ENCODE results near the gene LGALS3BP. TPM values are rescaled to one million over a fixed set of nuclear protein-coding genes. Genes with fewer than 3 reads are reported as not detected.
"Not testable (repeated sequence)": the region's sequence is repeated elsewhere in the genome, so short reads cannot be mapped to it uniquely, and the experiment has no call there.

Gene LGALS3BP
- total and polyA plus RNA-seq, 2 experiments from 2014 or later: 15.1 to 36.5 TPM

GRCh38 chr17:78962984-78963348 lies 16.8 kb downstream of the LGALS3BP start:
- not testable (repeated sequence) for DNase-seq (ENCODE audit: low spot score); H3K36me3 Mint-ChIP-seq (ENCODE audit: low read depth); H3K9me2 ChIP-seq (ENCODE audit: insufficient read depth); H3K4me2 ChIP-seq; H3K4me1 ChIP-seq (ENCODE audit: insufficient read depth); H3K4me1 Mint-ChIP-seq; H3F3A ChIP-seq (replicated peaks; ENCODE audit: low read depth); H3K4me3 ChIP-seq; H3K79me2 ChIP-seq (replicated peaks; ENCODE audit: insufficient read depth); H3K36me3 ChIP-seq (ENCODE audit: insufficient read depth); H3K27ac ChIP-seq (ENCODE audit: low read depth); H4K20me1 ChIP-seq (replicated peaks; ENCODE audit: insufficient read depth); H2AFZ ChIP-seq; H3K4me3 Mint-ChIP-seq; H3K9me3 Mint-ChIP-seq; H3K27ac Mint-ChIP-seq; ATAC-seq; H3K27me3 ChIP-seq (ENCODE audit: insufficient read depth)
- H3K27me3 Mint-ChIP-seq (ENCODE audit: insufficient read depth, low read depth, poor library complexity): peaks cover 12% of the 10 kb centered on the region

- DNase-seq (ENCODE audit: low spot score): no peak
- Histone ChIP-seq H3K79me2 (replicated peaks; ENCODE audit: insufficient read depth) (no peaks in the 10 kb centered on the region), H2AFZ (no peak overlapping the region), H3K36me3 (ENCODE audit: insufficient read depth) (no peaks in the 10 kb centered on the region), H3K9me2 (ENCODE audit: insufficient read depth) (no peaks in the 10 kb centered on the region), H3K4me2 (no peak overlapping the region), H3F3A (replicated peaks; ENCODE audit: low read depth) (no peaks in the 10 kb centered on the region), H3K27ac (ENCODE audit: low read depth) (no peak overlapping the region), H3K4me1 (ENCODE audit: insufficient read depth) (no peaks in the 10 kb centered on the region), H4K20me1 (replicated peaks; ENCODE audit: insufficient read depth) (no peaks in the 10 kb centered on the region), H3K27me3 (ENCODE audit: insufficient read depth) (no peaks in the 10 kb centered on the region), H3K4me3 (no peak overlapping the region)
- Mint-ChIP-seq H3K4me1 (no peaks in the 10 kb centered on the region), H3K9me3 (no peaks in the 10 kb centered on the region), H3K36me3 (ENCODE audit: low read depth) (no peaks in the 10 kb centered on the region), H3K27ac (no peak overlapping the region), H3K27me3 (ENCODE audit: insufficient read depth, low read depth, poor library complexity) (peaks cover 10% of the 10 kb centered on the region), H3K4me3 (no peak overlapping the region)
- no peak for ATAC-seq
- TF ChIP-seq EZH2phosphoT487 (IDR thresholded peaks at IDR 0.05; ENCODE audit: unreplicated experiment): no peak
- TF ChIP-seq, protein P1, sequence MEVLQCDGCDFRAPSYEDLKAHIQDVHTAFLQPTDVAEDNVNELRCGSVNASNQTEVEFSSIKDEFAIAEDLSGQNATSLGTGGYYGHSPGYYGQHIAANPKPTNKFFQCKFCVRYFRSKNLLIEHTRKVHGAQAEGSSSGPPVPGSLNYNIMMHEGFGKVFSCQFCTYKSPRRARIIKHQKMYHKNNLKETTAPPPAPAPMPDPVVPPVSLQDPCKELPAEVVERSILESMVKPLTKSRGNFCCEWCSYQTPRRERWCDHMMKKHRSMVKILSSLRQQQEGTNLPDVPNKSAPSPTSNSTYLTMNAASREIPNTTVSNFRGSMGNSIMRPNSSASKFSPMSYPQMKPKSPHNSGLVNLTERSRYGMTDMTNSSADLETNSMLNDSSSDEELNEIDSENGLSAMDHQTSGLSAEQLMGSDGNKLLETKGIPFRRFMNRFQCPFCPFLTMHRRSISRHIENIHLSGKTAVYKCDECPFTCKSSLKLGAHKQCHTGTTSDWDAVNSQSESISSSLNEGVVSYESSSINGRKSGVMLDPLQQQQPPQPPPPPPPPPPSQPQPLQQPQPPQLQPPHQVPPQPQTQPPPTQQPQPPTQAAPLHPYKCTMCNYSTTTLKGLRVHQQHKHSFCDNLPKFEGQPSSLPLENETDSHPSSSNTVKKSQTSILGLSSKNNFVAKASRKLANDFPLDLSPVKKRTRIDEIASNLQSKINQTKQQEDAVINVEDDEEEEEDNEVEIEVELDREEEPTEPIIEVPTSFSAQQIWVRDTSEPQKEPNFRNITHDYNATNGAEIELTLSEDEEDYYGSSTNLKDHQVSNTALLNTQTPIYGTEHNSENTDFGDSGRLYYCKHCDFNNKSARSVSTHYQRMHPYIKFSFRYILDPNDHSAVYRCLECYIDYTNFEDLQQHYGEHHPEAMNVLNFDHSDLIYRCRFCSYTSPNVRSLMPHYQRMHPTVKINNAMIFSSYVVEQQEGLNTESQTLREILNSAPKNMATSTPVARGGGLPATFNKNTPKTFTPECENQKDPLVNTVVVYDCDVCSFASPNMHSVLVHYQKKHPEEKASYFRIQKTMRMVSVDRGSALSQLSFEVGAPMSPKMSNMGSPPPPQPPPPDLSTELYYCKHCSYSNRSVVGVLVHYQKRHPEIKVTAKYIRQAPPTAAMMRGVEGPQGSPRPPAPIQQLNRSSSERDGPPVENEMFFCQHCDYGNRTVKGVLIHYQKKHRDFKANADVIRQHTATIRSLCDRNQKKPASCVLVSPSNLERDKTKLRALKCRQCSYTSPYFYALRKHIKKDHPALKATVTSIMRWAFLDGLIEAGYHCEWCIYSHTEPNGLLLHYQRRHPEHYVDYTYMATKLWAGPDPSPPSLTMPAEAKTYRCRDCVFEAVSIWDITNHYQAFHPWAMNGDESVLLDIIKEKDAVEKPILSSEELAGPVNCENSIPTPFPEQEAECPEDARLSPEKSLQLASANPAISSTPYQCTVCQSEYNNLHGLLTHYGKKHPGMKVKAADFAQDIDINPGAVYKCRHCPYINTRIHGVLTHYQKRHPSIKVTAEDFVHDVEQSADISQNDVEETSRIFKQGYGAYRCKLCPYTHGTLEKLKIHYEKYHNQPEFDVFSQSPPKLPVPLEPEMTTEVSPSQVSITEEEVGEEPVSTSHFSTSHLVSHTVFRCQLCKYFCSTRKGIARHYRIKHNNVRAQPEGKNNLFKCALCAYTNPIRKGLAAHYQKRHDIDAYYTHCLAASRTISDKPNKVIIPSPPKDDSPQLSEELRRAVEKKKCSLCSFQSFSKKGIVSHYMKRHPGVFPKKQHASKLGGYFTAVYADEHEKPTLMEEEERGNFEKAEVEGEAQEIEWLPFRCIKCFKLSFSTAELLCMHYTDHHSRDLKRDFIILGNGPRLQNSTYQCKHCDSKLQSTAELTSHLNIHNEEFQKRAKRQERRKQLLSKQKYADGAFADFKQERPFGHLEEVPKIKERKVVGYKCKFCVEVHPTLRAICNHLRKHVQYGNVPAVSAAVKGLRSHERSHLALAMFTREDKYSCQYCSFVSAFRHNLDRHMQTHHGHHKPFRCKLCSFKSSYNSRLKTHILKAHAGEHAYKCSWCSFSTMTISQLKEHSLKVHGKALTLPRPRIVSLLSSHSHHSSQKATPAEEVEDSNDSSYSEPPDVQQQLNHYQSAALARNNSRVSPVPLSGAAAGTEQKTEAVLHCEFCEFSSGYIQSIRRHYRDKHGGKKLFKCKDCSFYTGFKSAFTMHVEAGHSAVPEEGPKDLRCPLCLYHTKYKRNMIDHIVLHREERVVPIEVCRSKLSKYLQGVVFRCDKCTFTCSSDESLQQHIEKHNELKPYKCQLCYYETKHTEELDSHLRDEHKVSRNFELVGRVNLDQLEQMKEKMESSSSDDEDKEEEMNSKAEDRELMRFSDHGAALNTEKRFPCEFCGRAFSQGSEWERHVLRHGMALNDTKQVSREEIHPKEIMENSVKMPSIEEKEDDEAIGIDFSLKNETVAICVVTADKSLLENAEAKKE (CRISPR knock-in tag; IDR thresholded peaks at IDR 0.05): no peak
- TF ChIP-seq CREB1 (CRISPR knock-in tag; IDR thresholded peaks at IDR 0.05; ENCODE audit: low read depth): no peak
- TF ChIP-seq REST (IDR thresholded peaks at IDR 0.05; ENCODE audit: unreplicated experiment): no peak
- no peak for TF ChIP-seq ZNF331 (CRISPR knock-in tag; IDR thresholded peaks at IDR 0.05; ENCODE audit: low read depth)
- no peak for TF ChIP-seq STAT1 (IDR thresholded peaks at IDR 0.05; ENCODE audit: unreplicated experiment)
- TF ChIP-seq NANOG (IDR thresholded peaks at IDR 0.05; ENCODE audit: borderline replicate concordance): no peak
These were observed 17.3 kb downstream of the LGALS3BP start for GRCh38 chr17:78962345-78962983.

Measured in GM23338 (cell line).